HG03139 (cell line): ENCODE data around the gene CXCL9.
"Not testable (repeated sequence)": the region's sequence is repeated elsewhere in the genome, so short reads cannot be mapped to it uniquely, and the experiment has no call there.

Source experiments
- ATAC-seq: cut with Tn5 transposase; IDR thresholded peaks from one replicate; pipeline ENCODE4 v1.9.1; 2021; ENCODE audit not compliant: unreplicated experiment

Gene CXCL9

DNA sequence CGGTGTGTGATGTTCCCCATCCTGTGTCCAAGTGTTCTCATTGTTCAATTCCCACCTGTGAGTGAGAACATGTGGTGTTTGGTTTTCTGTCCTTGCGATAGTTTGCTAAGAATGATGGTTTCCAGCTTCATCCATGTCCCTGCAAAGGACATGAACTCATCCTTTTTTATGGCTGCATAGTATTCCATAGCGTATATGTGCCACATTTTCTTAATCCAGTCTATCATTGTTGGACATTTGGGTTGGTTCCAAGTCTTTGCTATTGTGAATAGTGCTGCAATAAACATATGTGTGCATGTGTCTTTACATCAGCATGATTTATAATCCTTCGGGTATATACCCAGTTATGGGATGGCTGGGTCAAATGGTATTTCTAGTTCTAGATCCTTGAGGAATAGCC lies 45.2 kb downstream of the CXCL9 start:
- not testable (repeated sequence) for ATAC-seq

DNA sequence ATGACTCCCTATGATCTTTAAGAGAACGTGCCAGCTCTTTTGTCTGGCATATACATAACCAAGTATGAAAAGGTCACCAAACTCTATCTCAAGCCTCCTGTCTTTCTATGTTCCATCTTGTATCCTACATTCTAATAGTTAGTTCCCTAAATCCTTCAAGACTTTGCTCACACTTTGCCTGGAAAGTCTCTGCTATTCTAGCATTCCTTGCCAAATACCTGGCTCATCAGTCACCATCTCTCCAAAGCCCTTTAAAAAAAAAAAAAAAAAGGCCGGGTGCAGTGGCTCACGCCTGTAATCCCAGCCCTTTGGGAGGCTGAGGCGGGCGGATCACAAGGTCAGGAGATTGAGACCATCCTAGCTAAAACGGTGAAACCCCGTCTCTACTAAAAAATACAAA lies 48.8 kb downstream of the CXCL9 start:
- ATAC-seq, result not testable (repeated sequence)

DNA sequence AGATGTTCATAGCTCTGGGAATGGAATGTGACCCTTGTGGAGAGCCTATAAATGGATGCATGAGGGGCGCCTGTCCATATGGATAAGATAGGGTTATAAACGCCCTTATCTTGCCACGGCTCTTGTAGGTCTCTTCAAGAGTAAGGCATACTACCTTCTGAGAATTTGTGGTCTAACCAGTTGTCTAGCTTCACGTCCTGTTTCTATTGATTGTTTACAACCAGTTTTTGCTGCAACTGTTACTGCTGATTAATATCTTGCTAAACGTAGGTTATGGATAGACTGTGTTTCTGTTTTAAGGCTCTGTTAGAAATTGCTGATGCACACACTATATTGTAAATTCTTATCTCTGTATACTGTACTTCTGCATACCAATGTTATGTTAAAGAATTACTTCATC lies 52.5 kb downstream of the CXCL9 start:
- not testable (repeated sequence) for ATAC-seq

DNA sequence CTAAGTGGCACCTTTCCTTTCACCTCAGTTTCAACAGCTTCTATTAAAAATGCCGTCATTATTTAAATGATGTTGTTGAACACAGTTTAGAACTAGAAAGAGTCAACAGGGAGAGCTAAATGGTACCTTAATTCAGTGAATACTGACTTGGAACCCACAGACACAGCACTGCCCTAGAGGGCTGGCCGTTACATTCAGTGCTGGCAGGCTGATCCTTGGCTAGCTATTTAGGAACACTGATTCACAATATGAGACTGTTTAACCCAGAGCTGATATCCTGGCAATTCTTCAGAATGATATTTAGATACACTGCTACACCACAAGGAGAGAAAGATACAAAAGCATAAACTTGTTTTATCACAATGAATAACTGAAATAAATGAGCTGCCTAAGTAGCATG lies 53.8 kb downstream of the CXCL9 start:
- no peak for ATAC-seq
